ENCODE measurements around the gene LIN7B. TPM values are rescaled to one million over a fixed set of nuclear protein-coding genes. Genes with fewer than 3 reads are reported as not detected.
A peak's percentile ranks its signal among the peaks of the same experiment; 100 is the strongest.

Gene LIN7B
- total RNA-seq, 1 experiment from 2014 or later, result 15.9 TPM

- DNase-seq (ENCODE audit: low read depth in 1 of 2, low spot score in 2 of 2), result peak; percentile 85 to 93
- Histone ChIP-seq H3K9me3 (replicated peaks) (peaks cover 2% of the 10 kb centered on the region; the same call in 1 of the 2 replicates), H3K4me3 (peak overlapping the region; percentile 51), H3K36me3 (no peaks in the 10 kb centered on the region), H3K27me3 (replicated peaks) (no peaks in the 10 kb centered on the region), H3K27ac (0 out of 2 replicates have a peak overlapping the region, but pooled peaks have one; percentile 9), H3K4me1 (replicated peaks) (peaks cover 45% of the 10 kb centered on the region)
Observed at GRCh38 chr19:49150106-49150943, 36.2 kb downstream of the LIN7B start.

- Histone ChIP-seq H3K36me3 (no peaks in the 10 kb centered on the region), H3K9me3 (replicated peaks) (peaks cover 2% of the 10 kb centered on the region; the same call in 1 of the 2 replicates), H3K27me3 (replicated peaks) (no peaks in the 10 kb centered on the region), H3K4me3 (peak overlapping the region; percentile 51), H3K4me1 (replicated peaks) (peaks cover 40% of the 10 kb centered on the region), H3K27ac (no peak overlapping the region)
- DNase-seq (ENCODE audit: low read depth in 1 of 2, low spot score in 2 of 2), result no peak
Observed at GRCh38 chr19:49150944-49151243, 36.7 kb downstream of the LIN7B start.

- H3K27ac ChIP-seq, result no peak overlapping the region
- no peaks in the 10 kb centered on the region for H3K36me3 ChIP-seq
- no peak for DNase-seq (ENCODE audit: low read depth in 1 of 2, low spot score in 2 of 2)
- no peaks in the 10 kb centered on the region for H3K27me3 ChIP-seq (replicated peaks)
- peaks cover 2% of the 10 kb centered on the region; the same call in 1 of the 2 replicates for H3K9me3 ChIP-seq (replicated peaks)
- peaks cover 34% of the 10 kb centered on the region for H3K4me1 ChIP-seq (replicated peaks)
- peak overlapping the region; percentile 51; the same call in 1 of the 2 replicates for H3K4me3 ChIP-seq
Observed at GRCh38 chr19:49151267-49152118, 37.3 kb downstream of the LIN7B start.

- Histone ChIP-seq H3K27ac (no peak overlapping the region), H3K9me3 (replicated peaks) (peaks cover 2% of the 10 kb centered on the region; the same call in 1 of the 2 replicates), H3K27me3 (replicated peaks) (no peaks in the 10 kb centered on the region), H3K4me1 (replicated peaks) (peaks cover 28% of the 10 kb centered on the region), H3K36me3 (no peaks in the 10 kb centered on the region), H3K4me3 (no peak overlapping the region)
- no peak for DNase-seq (ENCODE audit: low read depth in 1 of 2, low spot score in 2 of 2)
Observed at GRCh38 chr19:49152119-49152550, 38.0 kb downstream of the LIN7B start.

GRCh38 chr19:49153167-49153809, 39.1 kb downstream of the LIN7B start:
- Histone ChIP-seq H3K36me3 (no peaks in the 10 kb centered on the region), H3K4me1 (replicated peaks) (peaks cover 32% of the 10 kb centered on the region), H3K4me3 (no peak overlapping the region), H3K9me3 (replicated peaks) (peaks cover 2% of the 10 kb centered on the region; the same call in 1 of the 2 replicates), H3K27me3 (replicated peaks) (no peaks in the 10 kb centered on the region), H3K27ac (no peak overlapping the region)
- DNase-seq (ENCODE audit: low read depth in 1 of 2, low spot score in 2 of 2), result no peak

GRCh38 chr19:49154279-49154678, 40.1 kb downstream of the LIN7B start:
- Histone ChIP-seq H3K27me3 (replicated peaks) (no peaks in the 10 kb centered on the region), H3K36me3 (no peaks in the 10 kb centered on the region), H3K4me3 (no peak overlapping the region), H3K27ac (no peak overlapping the region), H3K9me3 (replicated peaks) (peaks cover 2% of the 10 kb centered on the region; the same call in 1 of the 2 replicates), H3K4me1 (replicated peaks) (peaks cover 29% of the 10 kb centered on the region)
- no peak for DNase-seq (ENCODE audit: low read depth in 1 of 2, low spot score in 2 of 2)

DNA sequence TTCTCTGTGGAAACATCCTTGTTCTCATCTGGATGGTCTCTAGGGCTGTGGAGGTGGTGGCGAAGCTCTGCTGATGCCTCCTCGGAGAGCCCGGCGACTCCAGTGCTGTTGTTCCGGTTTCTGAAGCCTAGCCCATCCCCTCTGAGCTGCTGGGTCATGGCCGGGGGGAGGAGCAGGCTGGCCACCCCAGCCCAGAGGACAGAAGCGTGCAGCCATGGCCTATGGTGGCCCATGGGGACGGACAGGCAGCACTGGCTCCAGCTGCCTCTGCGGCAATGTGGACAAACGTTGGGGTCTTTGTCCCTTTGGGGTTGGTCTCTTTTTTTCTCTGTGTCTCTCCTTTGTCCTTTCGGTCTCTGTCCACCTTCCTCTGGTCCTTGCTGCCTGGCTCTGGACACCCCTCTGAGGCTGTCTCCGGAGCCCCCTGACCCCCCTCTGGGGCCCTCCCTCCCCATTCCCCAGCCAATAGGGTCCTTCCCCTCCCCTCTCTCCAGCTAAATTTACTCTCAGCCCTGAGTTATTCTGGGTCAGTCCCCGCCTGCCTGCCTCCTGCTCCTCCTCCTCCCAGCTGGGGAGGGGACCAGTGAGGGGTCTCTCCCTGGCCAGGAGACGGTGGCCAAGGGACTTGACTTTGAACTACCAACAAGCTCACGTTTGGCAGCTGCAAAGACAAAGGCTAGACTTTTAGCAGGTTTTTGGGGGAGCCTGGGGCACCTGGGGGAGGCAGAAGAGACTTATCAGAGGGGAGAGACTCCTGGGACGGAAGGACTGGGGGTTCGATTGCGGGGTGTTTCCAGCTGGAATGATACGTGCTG, 41.0 kb downstream of the LIN7B start, which contains the start of gene HRC:
Gene HRC, minus strand, starts transcription at position 392 of the 815 bp plus-strand sequence. Its CDS starts 159 bp downstream, at position 233.
- Histone ChIP-seq H3K36me3 (no peaks in the 10 kb centered on the region), H3K9me3 (replicated peaks) (peaks cover 2% of the 10 kb centered on the region; the same call in 1 of the 2 replicates), H3K27ac (no peak within 1 kb of the TSS), H3K4me3 (no peak within 1 kb of the TSS), H3K4me1 (replicated peaks) (peaks cover 20% of the 10 kb centered on the region), H3K27me3 (replicated peaks) (no peaks in the 10 kb centered on the region)
- no peak for DNase-seq (ENCODE audit: low read depth in 1 of 2, low spot score in 2 of 2)

DNA sequence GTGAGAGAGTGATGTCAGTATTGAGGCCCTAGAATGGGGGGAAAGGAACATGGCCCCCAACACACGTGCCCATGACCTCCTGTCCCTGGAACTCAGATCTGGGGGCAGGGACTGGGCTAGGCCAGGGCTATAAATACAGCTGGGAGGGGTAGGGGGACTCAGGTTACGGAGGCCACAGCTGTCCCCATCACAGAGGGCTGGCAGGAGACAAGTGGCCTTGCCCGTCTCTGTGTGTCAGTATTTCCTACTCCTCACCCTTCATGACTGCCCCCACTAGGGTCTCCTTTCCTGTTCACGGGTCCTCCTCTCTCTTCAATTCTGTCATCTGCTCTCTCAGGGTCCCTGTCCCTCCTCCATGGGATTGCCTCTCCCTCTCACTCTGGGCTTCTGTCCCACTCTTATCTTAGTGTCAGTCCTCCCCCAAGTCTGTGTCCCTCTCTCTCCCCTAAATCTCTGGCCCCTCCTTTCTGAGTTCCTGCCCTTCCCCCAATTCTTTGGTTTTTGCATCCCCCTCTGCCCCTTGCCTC, 41.7 kb downstream of the LIN7B start:
- Histone ChIP-seq H3K36me3 (no peaks in the 10 kb centered on the region), H3K27me3 (replicated peaks) (no peaks in the 10 kb centered on the region), H3K9me3 (replicated peaks) (peaks cover 2% of the 10 kb centered on the region; the same call in 1 of the 2 replicates), H3K27ac (no peak overlapping the region), H3K4me1 (replicated peaks) (peaks cover 15% of the 10 kb centered on the region), H3K4me3 (no peak overlapping the region)
- no peak for DNase-seq (ENCODE audit: low read depth in 1 of 2, low spot score in 2 of 2)

DNA sequence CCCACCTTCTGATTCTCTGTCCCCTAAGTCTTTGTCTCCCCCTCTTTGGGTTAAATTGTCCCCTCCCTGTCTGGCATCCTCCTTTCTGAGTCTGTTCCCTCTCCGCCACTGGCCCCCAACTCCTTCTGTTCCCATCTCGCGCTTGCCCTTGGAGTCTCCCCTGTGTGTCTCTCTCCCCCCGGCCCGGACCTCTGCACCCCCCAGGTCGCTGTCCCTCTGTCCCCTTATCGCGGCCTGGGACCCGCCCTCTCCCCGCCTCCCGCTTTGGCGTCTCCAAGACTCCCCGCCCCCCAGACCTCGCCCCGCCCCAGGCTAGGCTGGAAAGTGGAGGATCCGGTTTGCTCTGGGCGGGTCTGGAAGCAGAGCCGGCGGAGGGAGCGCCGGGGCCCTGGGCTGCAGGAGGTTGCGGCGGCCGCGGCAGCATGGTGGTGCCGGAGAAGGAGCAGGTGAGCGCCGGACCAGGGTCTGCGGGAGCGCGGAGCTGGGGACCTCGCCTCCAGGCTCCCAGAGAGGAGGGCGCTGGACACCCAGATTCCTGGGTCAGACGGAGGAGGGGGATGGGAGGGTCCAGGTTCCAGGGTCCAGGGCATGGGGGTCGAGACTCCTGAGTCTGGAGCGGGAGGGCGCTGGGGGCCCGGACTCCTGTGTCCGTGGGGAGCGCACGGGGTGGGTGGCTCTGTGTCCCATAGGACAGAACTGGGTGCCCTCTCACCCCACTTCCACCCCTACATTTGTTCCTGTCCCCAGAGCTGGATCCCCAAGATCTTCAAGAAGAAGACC, 43.5 kb downstream of the LIN7B start, which contains the start of gene TRPM4:
Gene TRPM4, plus strand, starts transcription at position 348 of the 780 bp plus-strand sequence. Its CDS starts 75 bp downstream, at position 423.
- peak within 1 kb of the TSS; percentile 34; the same call in 1 of the 2 replicates for H3K27ac ChIP-seq
- peaks cover 8% of the 10 kb centered on the region; the same call in 1 of the 2 replicates for H3K4me1 ChIP-seq (replicated peaks)
- no peaks in the 10 kb centered on the region for H3K27me3 ChIP-seq (replicated peaks)
- DNase-seq (ENCODE audit: low read depth in 1 of 2, low spot score in 2 of 2), result peak; percentile 60 to 91
- H3K9me3 ChIP-seq (replicated peaks), result no peaks in the 10 kb centered on the region
- H3K4me3 ChIP-seq, result peak within 1 kb of the TSS; percentile 85
- no peaks in the 10 kb centered on the region; the same call in 1 of the 2 replicates for H3K36me3 ChIP-seq

- Histone ChIP-seq H3K36me3 (peaks cover 2% of the 10 kb centered on the region; the same call in 1 of the 2 replicates), H3K4me3 (no peak overlapping the region), H3K9me3 (replicated peaks) (no peaks in the 10 kb centered on the region), H3K4me1 (replicated peaks) (peaks cover 8% of the 10 kb centered on the region; the same call in 1 of the 2 replicates), H3K27me3 (replicated peaks) (no peaks in the 10 kb centered on the region), H3K27ac (no peak overlapping the region)
- DNase-seq (ENCODE audit: low read depth in 1 of 2, low spot score in 2 of 2), result no peak
Observed at GRCh38 chr19:49160450-49161189, 46.5 kb downstream of the LIN7B start.

DNA sequence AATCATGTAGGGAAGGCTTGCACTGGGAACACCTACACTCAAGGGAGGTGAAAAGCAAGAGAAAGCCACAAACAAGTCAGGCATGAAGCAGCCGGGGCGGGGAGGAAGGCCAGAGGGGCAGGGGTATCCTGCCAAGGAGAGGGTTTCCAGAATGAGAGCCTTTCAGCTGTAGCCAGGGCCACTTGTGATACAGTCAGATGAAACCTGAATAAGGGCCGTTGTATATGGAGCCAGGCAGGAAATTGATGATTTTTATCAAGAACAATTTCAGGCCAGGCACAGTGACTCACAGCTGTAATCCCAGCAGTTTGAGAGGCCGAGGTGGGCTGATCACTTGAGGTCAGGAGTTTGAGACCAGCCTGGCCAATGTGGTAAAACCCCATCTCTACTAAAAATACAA, 47.8 kb downstream of the LIN7B start:
- H3K27me3 ChIP-seq (replicated peaks), result no peaks in the 10 kb centered on the region
- no peak overlapping the region for H3K27ac ChIP-seq
- peaks cover 8% of the 10 kb centered on the region; the same call in 1 of the 2 replicates for H3K4me1 ChIP-seq (replicated peaks)
- H3K4me3 ChIP-seq, result no peak overlapping the region
- no peaks in the 10 kb centered on the region for H3K9me3 ChIP-seq (replicated peaks)
- peaks cover 6% of the 10 kb centered on the region; the same call in 1 of the 2 replicates for H3K36me3 ChIP-seq
- DNase-seq (ENCODE audit: low read depth in 1 of 2, low spot score in 2 of 2), result no peak
